K562 (cell line): Measurements from ENCODE around the gene DCHS2. TPM values are rescaled to one million over a fixed set of nuclear protein-coding genes. Genes with fewer than 3 reads are reported as not detected.

Experiments
- CEBPG ChIP-seq, 3 experiments: fragments of 200-800 bp in 1 of 3; sonication (Bioruptor generic) in 1 of 3; sonication (generic) in 1 of 3; formaldehyde crosslinking in 1 of 3; IDR thresholded peaks in 2 of 3; conservative IDR thresholded peaks in 1 of 3; 2 replicates each; pipeline versions ENCODE4 v1.6.1 to v1.8.0; 2016 to 2022; ENCODE audit warnings: missing compliant biosample characterization in 2 of 3, missing genetic modification characterization in 2 of 3, mild to moderate bottlenecking in 1 of 3, missing genetic modification reagents in 1 of 3
- E2F3 ChIP-seq: fragments of 250-450 bp; sonication (Bioruptor Pico); IDR thresholded peaks from 2 replicates; pipeline ENCODE4 v1.4.0; 2020; ENCODE audit warnings: mild to moderate bottlenecking
- GTF2E2 ChIP-seq: fragments of 200-800 bp; sonication (Bioruptor generic); IDR thresholded peaks from 2 replicates; pipeline ENCODE4 v1.6.1; 2016; ENCODE audit warnings: missing genetic modification characterization, missing compliant biosample characterization
- HCFC1 ChIP-seq: IDR thresholded peaks from 2 replicates; pipeline ENCODE4 v1.6.1; 2012; ENCODE audit warnings: low read depth, low read length, improper control_type of control experiment
- NBN ChIP-seq: fragments of 450-650 bp; IDR thresholded peaks from 2 replicates; pipeline ENCODE4 v1.6.1; 2016; ENCODE audit warnings: low read depth, mild to moderate bottlenecking
- NCOR1 ChIP-seq: fragments of 450-650 bp; IDR thresholded peaks from 2 replicates; pipeline ENCODE4 v1.6.1; 2016; ENCODE audit warnings: mild to moderate bottlenecking, moderate library complexity
- NFIC ChIP-seq: fragments of 450-650 bp; IDR thresholded peaks from 2 replicates; pipeline ENCODE4 v1.6.1; 2017; ENCODE audit warnings: mild to moderate bottlenecking, inconsistent platforms
- NUFIP1 ChIP-seq: fragments of 450-650 bp; IDR thresholded peaks from 2 replicates; pipeline ENCODE4 v1.6.1; 2018; ENCODE audit not compliant: partially characterized antibody
- RAD21 ChIP-seq, 2 experiments: fragments of 250-450 bp in 1 of 2; fragments of 450-650 bp in 1 of 2; sonication (Bioruptor Pico) in 1 of 2; formaldehyde crosslinking in 1 of 2; IDR thresholded peaks in 1 of 2; conservative IDR thresholded peaks in 1 of 2; 2 replicates each; pipeline versions ENCODE4 v1.4.0 to v1.8.0; 2020 to 2022; ENCODE audit warnings: mild to moderate bottlenecking in 2 of 2, moderate library complexity in 1 of 2
- RBM34 ChIP-seq: fragments of 200-400 bp; formaldehyde crosslinking; IDR thresholded peaks from 2 replicates; pipeline ENCODE4 v1.6.1; 2018; ENCODE audit warnings: low read length, borderline replicate concordance; ENCODE audit not compliant: insufficient read depth
- ZNF24 ChIP-seq: fragments of 450-650 bp; IDR thresholded peaks from 2 replicates; pipeline ENCODE4 v1.6.1; 2016
- ZNF785 ChIP-seq: fragments of 250-450 bp; sonication (Bioruptor Pico); IDR thresholded peaks from 2 replicates; pipeline ENCODE4 v1.4.0; 2020; ENCODE audit warnings: mild to moderate bottlenecking
- ZNF830 ChIP-seq: fragments of 250-450 bp; sonication (Bioruptor Pico); IDR thresholded peaks from 2 replicates; pipeline ENCODE4 v1.5.0; 2021; ENCODE audit warnings: mild to moderate bottlenecking
- polyA plus RNA-seq, 8 experiments: library from polyadenylated mRNA; depleted of rRNA in 4 of 8; stranded (reverse) in 5 of 8; unstranded in 3 of 8; fragments of >200 nt; fragmentation: Nextera tagmentation in 2 of 8; fragmentation: Illumina TruSeq in 1 of 8; extraction: Ambion mirVana in 2 of 8; extraction: Trizol in 1 of 8; gene quantifications; 2 replicates each; pipeline versions ENCODE4 v1.2.1 to v1.2.3, GENCODE V29; 2011 to 2014; ENCODE audit warnings: inconsistent platforms in 1 of 8, missing spikeins in 1 of 8
- total RNA-seq, 7 experiments: library from RNA; depleted of rRNA in 6 of 7; stranded (reverse); fragments of >200 nt in 6 of 7; fragmentation: Illumina TruSeq in 2 of 7; extraction: Trizol in 2 of 7; gene quantifications; 2 replicates each; pipeline versions ENCODE4 v1.2.1 to v1.2.3, GENCODE V29; 2011 to 2021; ENCODE audit warnings: low replicate concordance in 1 of 7
- TF ChIP-seq, protein P1 (sequence below): fragments of 200-800 bp; sonication (Bioruptor generic); IDR thresholded peaks from 2 replicates; pipeline ENCODE4 v1.6.1; 2017; ENCODE audit warnings: missing genetic modification characterization, missing compliant biosample characterization
- TF ChIP-seq, protein P2 (sequence below), 2 experiments: fragments of 450-650 bp in 1 of 2; sonication (generic) in 1 of 2; formaldehyde crosslinking; conservative IDR thresholded peaks; 2 replicates each; pipeline versions ENCODE4 v1.4.0 to v1.8.1; 2020 to 2022; ENCODE audit warnings: mild to moderate bottlenecking in 1 of 2, missing genetic modification reagents in 1 of 2
- TF ChIP-seq, protein P3 (sequence below): sonication (generic); formaldehyde crosslinking; IDR thresholded peaks from 2 replicates; pipeline ENCODE4 v1.8.0; 2022; ENCODE audit warnings: missing genetic modification reagents, mild to moderate bottlenecking, moderate library complexity, borderline replicate concordance
- TF ChIP-seq, protein P4 (sequence below): sonication (generic); formaldehyde crosslinking; IDR thresholded peaks from 2 replicates; pipeline ENCODE4 v1.8.0; 2022; ENCODE audit warnings: mild to moderate bottlenecking, missing genetic modification reagents
- TF ChIP-seq, protein P5 (sequence below): fragments of 250-450 bp; sonication (Bioruptor Pico); IDR thresholded peaks from 2 replicates; pipeline ENCODE4 v1.4.0; 2020; ENCODE audit warnings: mild to moderate bottlenecking
- TF ChIP-seq, protein P6 (sequence below): fragments of 250-450 bp; sonication (Bioruptor Pico); IDR thresholded peaks from 2 replicates; pipeline ENCODE4 v1.4.0; 2020; ENCODE audit warnings: mild to moderate bottlenecking, moderate library complexity

DCHS2 gene
- total and polyA plus RNA-seq, 9 of the 15 experiments (the other 6 are each of a cell fraction or from before 2014, with no cell fraction given), result 0.49 to 7.1 (median 5.3) TPM

DNA sequence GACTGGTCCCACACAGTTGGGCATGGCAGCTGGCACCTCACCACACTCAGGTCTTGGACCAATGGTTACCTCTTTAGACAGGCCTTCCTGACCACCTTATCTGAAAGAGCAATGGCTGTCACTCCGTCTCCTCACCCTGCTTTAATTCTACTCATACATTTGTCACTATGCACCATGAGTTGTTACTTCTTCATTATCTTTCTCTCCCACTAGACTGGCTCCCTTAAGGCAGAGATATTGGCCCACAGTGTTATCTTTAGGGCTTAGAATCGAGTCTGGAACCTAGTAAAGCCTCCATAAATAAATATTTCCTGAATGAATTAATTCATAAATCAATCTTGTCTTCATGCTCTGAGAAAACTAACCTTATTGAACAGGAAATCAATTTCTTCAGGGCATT lies 46.6 kb downstream of the DCHS2 start (continued):
- no peak for TF ChIP-seq RBM34
- TF ChIP-seq E2F3 (CRISPR knock-in tag), result no peak
- TF ChIP-seq, protein P1, sequence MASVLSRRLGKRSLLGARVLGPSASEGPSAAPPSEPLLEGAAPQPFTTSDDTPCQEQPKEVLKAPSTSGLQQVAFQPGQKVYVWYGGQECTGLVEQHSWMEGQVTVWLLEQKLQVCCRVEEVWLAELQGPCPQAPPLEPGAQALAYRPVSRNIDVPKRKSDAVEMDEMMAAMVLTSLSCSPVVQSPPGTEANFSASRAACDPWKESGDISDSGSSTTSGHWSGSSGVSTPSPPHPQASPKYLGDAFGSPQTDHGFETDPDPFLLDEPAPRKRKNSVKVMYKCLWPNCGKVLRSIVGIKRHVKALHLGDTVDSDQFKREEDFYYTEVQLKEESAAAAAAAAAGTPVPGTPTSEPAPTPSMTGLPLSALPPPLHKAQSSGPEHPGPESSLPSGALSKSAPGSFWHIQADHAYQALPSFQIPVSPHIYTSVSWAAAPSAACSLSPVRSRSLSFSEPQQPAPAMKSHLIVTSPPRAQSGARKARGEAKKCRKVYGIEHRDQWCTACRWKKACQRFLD (CRISPR knock-in tag), result no peak
- TF ChIP-seq GTF2E2 (tag), result no peak
- no peak for TF ChIP-seq HCFC1
- TF ChIP-seq NCOR1, result peak; percentile 83
- TF ChIP-seq, protein P2, sequence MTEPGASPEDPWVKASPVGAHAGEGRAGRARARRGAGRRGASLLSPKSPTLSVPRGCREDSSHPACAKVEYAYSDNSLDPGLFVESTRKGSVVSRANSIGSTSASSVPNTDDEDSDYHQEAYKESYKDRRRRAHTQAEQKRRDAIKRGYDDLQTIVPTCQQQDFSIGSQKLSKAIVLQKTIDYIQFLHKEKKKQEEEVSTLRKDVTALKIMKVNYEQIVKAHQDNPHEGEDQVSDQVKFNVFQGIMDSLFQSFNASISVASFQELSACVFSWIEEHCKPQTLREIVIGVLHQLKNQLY (CRISPR knock-in tag; conservative IDR thresholded peaks at IDR 0.05), result no peak
- TF ChIP-seq, protein P3, sequence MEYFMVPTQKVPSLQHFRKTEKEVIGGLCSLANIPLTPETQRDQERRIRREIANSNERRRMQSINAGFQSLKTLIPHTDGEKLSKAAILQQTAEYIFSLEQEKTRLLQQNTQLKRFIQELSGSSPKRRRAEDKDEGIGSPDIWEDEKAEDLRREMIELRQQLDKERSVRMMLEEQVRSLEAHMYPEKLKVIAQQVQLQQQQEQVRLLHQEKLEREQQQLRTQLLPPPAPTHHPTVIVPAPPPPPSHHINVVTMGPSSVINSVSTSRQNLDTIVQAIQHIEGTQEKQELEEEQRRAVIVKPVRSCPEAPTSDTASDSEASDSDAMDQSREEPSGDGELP (CRISPR knock-in tag), result no peak
- TF ChIP-seq NBN, result no peak
- 0 out of 2 replicates have a peak, but pooled peaks have one; percentile 54 for TF ChIP-seq NFIC
- TF ChIP-seq RAD21 (CRISPR knock-in tag; conservative IDR thresholded peaks at IDR 0.05 in 1 of 2, IDR thresholded peaks at IDR 0.05 in 1 of 2), result no peak
- no peak for TF ChIP-seq ZNF830 (CRISPR knock-in tag)
- TF ChIP-seq ZNF785 (CRISPR knock-in tag), result no peak
- no peak for TF ChIP-seq NUFIP1
- TF ChIP-seq, protein P4, sequence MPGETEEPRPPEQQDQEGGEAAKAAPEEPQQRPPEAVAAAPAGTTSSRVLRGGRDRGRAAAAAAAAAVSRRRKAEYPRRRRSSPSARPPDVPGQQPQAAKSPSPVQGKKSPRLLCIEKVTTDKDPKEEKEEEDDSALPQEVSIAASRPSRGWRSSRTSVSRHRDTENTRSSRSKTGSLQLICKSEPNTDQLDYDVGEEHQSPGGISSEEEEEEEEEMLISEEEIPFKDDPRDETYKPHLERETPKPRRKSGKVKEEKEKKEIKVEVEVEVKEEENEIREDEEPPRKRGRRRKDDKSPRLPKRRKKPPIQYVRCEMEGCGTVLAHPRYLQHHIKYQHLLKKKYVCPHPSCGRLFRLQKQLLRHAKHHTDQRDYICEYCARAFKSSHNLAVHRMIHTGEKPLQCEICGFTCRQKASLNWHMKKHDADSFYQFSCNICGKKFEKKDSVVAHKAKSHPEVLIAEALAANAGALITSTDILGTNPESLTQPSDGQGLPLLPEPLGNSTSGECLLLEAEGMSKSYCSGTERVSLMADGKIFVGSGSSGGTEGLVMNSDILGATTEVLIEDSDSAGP (CRISPR knock-in tag), result no peak
- no peak for TF ChIP-seq CEBPG (CRISPR knock-in tag; IDR thresholded peaks at IDR 0.05)
- TF ChIP-seq CEBPG (tag; conservative IDR thresholded peaks at IDR 0.05 in 1 of 2, IDR thresholded peaks at IDR 0.05 in 1 of 2), result no peak
- TF ChIP-seq, protein P5, sequence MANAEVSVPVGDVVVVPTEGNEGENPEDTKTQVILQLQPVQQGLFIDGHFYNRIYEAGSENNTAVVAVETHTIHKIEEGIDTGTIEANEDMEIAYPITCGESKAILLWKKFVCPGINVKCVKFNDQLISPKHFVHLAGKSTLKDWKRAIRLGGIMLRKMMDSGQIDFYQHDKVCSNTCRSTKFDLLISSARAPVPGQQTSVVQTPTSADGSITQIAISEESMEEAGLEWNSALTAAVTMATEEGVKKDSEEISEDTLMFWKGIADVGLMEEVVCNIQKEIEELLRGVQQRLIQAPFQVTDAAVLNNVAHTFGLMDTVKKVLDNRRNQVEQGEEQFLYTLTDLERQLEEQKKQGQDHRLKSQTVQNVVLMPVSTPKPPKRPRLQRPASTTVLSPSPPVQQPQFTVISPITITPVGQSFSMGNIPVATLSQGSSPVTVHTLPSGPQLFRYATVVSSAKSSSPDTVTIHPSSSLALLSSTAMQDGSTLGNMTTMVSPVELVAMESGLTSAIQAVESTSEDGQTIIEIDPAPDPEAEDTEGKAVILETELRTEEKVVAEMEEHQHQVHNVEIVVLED (CRISPR knock-in tag), result no peak
- TF ChIP-seq, protein P6, sequence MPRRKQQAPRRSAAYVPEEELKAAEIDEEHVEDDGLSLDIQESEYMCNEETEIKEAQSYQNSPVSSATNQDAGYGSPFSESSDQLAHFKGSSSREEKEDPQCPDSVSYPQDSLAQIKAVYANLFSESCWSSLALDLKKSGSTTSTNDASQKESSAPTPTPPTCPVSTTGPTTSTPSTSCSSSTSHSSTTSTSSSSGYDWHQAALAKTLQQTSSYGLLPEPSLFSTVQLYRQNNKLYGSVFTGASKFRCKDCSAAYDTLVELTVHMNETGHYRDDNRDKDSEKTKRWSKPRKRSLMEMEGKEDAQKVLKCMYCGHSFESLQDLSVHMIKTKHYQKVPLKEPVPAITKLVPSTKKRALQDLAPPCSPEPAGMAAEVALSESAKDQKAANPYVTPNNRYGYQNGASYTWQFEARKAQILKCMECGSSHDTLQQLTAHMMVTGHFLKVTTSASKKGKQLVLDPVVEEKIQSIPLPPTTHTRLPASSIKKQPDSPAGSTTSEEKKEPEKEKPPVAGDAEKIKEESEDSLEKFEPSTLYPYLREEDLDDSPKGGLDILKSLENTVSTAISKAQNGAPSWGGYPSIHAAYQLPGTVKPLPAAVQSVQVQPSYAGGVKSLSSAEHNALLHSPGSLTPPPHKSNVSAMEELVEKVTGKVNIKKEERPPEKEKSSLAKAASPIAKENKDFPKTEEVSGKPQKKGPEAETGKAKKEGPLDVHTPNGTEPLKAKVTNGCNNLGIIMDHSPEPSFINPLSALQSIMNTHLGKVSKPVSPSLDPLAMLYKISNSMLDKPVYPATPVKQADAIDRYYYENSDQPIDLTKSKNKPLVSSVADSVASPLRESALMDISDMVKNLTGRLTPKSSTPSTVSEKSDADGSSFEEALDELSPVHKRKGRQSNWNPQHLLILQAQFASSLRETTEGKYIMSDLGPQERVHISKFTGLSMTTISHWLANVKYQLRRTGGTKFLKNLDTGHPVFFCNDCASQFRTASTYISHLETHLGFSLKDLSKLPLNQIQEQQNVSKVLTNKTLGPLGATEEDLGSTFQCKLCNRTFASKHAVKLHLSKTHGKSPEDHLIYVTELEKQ (CRISPR knock-in tag), result no peak
- no peak for TF ChIP-seq ZNF24
